Epithelial cell of proximal tubule (primary cell): ENCODE results near the gene SLC6A9. TPM values are rescaled to one million over a fixed set of nuclear protein-coding genes. Genes with fewer than 3 reads are reported as not detected.

Source experiments
- DNase-seq: peaks from one replicate; pipeline ENCODE4 v3.0.0-alpha.2; 2011; ENCODE audit warnings: low read depth
- H3K4me3 ChIP-seq: 2 replicates; pipeline ENCODE4 v1.5.1; 2011; ENCODE audit warnings: low read depth, mild to moderate bottlenecking, low read length
- total RNA-seq: library from RNA; depleted of rRNA; stranded (reverse); fragments of >200 nt; gene quantifications from 2 replicates; pipeline ENCODE4 v1.2.3, GENCODE V29; 2015
- TF ChIP-seq, protein P1 (sequence below): conservative IDR thresholded peaks from 2 replicates; pipeline ENCODE4 v1.5.1; 2012; ENCODE audit warnings: low read depth, mild to moderate bottlenecking, low read length

Gene SLC6A9
- total RNA-seq, 1 donor from 2014 or later: 1.3 TPM

DNA sequence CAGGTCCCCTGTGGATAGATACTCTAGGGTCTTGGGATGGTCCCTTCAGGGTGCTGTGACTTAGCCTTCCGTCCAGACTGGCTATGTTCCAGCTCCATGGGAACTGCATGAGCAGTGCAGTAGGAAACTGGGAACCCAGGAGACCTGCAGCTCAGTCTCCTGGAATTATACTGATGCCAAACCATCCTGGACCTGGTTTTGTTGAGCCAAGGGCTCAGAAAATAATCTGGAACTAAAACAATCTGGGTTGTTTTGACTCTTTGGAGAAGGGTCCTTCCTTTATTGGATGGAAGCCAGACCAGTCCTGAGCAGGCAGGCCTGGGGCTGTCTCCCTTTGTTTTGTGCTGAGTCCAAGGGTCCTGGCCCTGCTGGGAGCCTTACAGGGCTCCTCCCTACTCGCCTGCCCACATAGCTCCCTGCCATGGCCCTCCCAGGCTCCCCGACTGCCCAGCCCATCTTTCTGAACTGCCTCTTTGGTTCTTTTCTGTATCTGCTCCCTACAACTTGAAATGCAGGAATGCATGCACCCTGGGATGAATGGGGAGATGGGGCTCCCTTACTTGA is 83.3 kb downstream of the SLC6A9 start:
- no peak for DNase-seq
- TF ChIP-seq, protein P1, sequence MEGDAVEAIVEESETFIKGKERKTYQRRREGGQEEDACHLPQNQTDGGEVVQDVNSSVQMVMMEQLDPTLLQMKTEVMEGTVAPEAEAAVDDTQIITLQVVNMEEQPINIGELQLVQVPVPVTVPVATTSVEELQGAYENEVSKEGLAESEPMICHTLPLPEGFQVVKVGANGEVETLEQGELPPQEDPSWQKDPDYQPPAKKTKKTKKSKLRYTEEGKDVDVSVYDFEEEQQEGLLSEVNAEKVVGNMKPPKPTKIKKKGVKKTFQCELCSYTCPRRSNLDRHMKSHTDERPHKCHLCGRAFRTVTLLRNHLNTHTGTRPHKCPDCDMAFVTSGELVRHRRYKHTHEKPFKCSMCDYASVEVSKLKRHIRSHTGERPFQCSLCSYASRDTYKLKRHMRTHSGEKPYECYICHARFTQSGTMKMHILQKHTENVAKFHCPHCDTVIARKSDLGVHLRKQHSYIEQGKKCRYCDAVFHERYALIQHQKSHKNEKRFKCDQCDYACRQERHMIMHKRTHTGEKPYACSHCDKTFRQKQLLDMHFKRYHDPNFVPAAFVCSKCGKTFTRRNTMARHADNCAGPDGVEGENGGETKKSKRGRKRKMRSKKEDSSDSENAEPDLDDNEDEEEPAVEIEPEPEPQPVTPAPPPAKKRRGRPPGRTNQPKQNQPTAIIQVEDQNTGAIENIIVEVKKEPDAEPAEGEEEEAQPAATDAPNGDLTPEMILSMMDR: no peak
- H3K4me3 ChIP-seq: peak overlapping the region; percentile 98

DNA sequence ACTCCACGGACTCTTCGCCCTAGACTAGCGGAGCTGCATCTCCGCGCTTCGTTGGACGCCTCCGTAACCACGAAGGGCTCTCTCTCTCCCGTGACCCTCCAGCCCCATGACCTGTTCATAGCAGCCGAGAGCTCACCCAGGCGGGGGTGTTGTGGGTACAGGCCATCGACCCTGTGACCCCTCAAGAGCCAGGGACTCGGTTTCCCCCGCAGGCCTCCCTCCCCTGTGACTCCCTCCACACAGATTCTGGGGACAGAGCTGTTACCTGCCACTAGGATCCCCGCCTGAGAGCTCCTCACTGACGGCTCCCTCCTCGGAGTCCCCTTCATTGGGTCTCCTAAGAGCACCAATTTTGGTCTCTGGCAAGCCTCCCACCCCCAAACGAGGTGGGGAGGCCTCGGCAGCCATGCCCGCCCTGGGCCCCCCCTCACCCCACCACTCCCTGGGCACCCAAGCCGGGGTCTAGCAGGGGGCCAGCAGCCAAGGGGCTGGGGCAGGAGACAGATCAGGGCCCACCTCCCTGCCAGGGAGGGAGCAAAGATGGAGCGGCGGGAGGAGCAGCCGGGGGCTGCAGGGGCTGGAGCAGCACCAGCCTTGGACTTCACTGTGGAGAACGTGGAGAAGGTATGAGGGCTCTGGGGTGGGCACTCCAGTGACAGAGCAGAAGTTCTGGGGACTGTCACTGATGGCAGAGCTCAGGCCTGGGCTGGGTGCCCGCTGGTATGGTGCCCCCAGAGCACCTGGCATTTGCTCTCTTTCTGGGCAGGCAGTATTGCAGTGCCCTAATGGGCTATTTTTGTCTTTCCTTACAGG is 84.0 kb downstream of the SLC6A9 start:
- DNase-seq: no peak
- TF ChIP-seq, protein P1: no peak
- peak overlapping the region; percentile 98 for H3K4me3 ChIP-seq

Other genes with a start within 250 kb of the SLC6A9 start
- 2.0 and 14.1 TPM in 2 replicates for gene ARTN, start 97.7 kb downstream of the SLC6A9 start, total RNA-seq
- 16.6 and 28.7 TPM in 2 replicates for gene IPO13, start 84.5 kb downstream of the SLC6A9 start, total RNA-seq
- gene DPH2, start 61.5 kb downstream of the SLC6A9 start, total RNA-seq: 29.5 and 48.5 TPM in 2 replicates
- gene ATP6V0B, start 56.5 kb downstream of the SLC6A9 start, total RNA-seq: 139 and 262 TPM in 2 replicates
- gene B4GALT2, start 52.3 kb downstream of the SLC6A9 start, total RNA-seq: 69.5 and 105 TPM in 2 replicates
- 6.6 and 7.3 TPM in 2 replicates for gene CCDC24, start 39.9 kb downstream of the SLC6A9 start, total RNA-seq
- not detected in 2 replicates for gene KLF17, start 87.4 kb upstream of the SLC6A9 start, total RNA-seq
- gene KLF18, start 110.2 kb upstream of the SLC6A9 start, total RNA-seq: not detected in 2 replicates
- 39.3 and 49.4 TPM in 2 replicates for gene DMAP1, start 182.0 kb upstream of the SLC6A9 start, total RNA-seq